CD4-positive, alpha-beta T cell treated with Interleukin-4 for 4 hours (primary cell): Measurements from ENCODE around the gene ZDHHC9.
"Not testable (repeated sequence)": the region's sequence is repeated elsewhere in the genome, so short reads cannot be mapped to it uniquely, and the experiment has no call there.

ENCODE experiments used
- DNase-seq: peaks from one replicate; pipeline ENCODE4 v3.0.0-alpha.2; 2020

ZDHHC9 gene

DNA sequence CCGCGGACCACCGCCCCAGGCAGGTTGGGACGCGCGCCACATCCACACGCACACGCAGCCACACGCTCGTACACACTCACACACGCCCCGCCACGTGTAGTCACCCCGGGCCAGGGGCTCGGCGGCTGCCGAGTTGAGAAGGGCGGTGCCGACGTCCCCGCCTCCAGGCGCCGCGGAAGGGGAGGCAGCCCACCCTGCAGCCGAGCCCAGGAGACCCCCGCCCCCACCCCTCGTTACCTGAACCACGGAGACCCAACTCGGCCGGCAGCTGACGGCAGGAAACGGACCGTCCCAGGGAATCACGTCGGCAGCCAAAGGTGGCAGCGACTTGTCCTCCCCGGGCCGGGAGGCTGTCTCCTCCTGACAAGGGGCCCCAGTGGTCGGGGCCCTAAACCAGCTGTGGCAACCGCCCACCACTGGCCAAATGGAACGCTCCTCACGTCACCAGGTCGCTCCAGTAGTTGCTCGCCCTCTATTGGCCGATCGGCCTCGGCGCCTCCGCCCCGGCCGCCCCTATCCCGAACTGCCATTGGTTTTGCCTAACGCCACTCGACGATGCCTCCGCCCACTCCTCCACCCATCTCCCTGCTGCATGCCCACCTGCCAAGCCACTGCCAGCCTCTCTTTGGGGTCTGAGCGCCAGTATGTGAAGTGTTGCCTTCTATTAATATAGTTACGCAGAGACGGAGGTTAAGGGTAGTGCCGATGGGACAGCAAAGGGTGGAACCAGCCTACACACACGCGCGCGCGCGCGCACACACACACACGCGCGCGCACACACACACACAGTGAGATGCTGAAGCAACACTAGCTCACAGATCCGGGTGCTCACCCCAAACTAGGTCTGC lies at the start of gene ZDHHC9:
ZDHHC9 (minus strand) TSS at position 428 of the 848 bp plus-strand sequence. CDS start 1,941 bp downstream, outside the sequence.
- DNase-seq = peak; percentile 84

DNA sequence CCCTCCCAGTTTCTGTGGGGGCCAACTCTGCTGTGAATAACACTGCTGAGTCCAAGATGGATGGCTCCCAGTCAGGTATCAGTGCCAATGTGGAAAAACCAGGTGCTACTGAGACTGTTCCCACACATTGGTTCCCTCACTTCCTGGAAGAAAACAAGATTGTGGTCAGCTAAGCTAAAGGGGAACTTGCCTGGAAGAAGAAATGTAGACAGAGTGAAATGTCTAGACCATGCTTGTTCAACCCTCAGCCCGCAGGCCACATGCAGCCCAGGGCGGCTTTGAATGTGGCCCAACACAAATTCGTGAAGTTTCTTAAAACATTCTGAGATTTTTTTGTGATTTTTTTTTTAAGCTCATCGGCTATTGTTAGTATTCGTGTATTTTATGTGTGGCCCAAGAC lies 33.7 kb upstream of the ZDHHC9 start:
- no peak for DNase-seq

DNA sequence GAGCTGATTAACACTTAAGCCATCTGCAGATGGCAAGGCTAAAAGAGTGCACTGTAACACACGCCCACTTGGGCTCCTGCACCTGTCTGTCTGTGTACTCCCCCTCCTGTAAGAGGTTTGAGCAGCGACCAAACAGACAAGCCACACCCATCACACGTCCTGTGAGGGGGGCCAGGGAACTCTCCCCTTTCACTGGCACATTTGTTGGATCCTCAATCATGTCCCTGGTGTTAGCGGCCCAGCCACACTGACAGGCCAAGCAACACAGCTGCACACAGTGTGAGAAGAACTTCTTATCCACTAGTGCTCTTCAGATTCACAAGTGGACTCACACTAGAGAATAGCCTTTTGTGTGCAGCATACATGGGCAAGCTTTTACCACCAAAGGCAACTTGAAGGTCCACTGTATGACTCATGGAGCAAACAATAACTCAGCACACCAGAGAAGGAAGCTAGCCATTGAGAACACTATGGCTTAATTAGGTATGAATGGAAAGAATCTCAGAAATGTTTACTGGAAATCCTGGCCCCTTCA lies 33.2 kb upstream of the ZDHHC9 start:
- DNase-seq = no peak

DNA sequence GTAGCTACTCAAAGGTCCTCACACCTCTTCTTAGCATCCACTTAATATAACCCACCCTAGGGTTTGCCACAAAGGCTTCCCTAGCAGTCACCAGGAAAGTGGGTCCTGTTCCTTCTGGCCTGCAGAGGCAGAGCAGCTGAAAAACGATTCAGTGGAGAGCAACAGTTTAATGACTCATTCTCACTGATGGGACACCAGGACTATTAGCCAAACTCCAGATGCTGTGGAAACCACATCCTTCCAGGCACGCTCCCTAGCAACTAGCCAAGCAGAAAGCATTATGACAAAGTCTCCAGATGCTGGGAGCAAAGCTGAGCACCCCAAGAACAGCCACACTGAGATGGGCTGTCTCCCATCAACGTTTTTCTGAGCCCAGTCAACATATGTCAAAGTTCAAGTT lies 32.0 kb upstream of the ZDHHC9 start:
- DNase-seq = no peak

DNA sequence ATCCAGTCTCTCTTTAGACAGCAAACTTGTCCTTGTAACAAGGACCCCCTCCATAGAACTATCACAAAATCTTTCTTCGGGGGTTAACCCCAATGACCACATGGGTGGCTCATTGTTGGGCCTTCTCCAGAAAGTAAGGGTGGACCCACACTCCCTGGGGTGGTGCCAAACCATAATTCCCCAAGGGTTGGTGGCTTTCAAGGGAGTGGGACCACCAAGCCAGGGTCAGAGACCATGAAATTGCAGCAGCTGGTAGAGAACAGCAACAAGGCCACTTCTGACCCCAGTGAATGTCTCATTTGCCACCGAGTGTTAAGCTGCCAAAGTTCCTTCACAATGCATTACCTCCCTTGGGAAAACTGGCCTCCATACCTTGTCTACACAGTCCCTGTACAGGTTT lies 28.8 kb upstream of the ZDHHC9 start:
- no peak for DNase-seq

DNA sequence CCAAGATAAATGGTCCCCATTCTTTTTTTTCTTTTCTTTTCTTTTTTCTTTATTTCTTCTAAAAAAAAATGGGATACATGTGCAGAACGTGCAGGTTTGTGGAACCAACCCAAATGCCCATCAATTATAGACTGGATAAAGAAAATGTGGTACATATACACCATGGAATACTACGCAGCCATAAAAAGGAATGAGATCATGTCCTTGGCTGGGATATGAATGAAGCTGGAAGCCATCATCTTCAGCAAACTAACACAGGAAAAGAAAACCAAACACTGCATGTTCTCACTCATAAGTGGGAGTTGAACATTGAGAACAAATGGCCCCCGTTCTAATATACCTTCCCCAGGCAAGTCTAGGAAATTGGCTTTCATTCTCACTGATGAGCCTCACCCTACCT lies 22.6 kb upstream of the ZDHHC9 start:
- DNase-seq = not testable (repeated sequence)

DNA sequence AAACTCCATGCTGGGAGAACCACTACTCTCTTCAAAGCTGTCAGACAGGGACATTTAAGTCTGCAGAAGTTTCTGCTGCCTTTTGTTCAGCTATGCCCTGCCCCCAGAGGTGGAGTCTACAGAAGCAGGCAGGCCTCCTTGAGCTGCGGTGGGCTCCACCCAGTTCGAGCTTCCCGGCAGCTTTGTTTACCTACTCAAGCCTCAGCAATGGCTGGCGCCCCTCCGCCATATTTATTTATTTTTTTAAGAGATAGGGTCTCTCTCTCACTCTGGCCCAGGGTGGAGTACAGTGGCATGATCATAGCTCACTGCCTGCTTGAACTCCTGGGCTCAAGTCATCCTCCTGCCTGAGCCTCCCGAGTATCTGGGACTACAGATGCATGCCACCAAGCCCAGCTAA lies 15.4 kb upstream of the ZDHHC9 start:
- not testable (repeated sequence) for DNase-seq

DNA sequence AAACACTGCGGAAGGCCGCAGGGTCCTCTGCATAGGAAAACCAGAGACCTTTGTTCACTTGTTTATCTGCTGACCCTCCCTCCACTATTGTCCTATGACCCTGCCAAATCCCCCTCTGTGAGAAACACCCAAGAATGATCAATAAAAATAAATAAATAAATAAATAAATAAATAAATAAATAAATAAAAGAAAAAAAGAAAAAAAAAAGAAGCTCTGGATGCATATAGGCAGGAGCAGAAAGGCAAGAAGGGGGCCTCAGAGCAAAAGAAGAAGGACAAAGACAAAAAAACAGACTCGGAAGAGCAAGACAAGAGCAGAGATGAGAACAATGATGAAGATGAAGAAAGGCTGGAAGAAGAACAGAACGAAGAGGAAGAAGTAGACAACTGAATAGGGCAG lies 8.1 kb upstream of the ZDHHC9 start:
- not testable (repeated sequence) for DNase-seq

DNA sequence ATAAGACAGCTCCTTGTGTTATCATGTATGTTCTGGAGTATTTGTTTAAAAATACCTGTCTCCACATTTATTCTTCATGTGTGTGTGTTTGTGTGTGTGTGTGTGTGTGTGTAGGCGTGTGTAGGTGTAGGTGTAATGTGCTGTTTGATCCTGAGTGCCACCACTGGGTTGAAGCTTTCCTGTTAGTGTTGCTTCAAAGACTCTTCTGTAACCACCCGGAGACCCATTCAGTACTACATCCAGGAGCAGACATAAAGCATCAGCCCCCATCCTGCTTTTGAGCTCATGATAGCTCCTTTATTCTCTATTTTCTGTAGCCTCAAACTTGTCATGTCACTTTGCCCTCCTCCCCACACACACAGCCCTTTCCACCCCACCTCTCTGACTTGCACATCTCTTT lies 3.0 kb upstream of the ZDHHC9 start:
- no peak for DNase-seq

DNA sequence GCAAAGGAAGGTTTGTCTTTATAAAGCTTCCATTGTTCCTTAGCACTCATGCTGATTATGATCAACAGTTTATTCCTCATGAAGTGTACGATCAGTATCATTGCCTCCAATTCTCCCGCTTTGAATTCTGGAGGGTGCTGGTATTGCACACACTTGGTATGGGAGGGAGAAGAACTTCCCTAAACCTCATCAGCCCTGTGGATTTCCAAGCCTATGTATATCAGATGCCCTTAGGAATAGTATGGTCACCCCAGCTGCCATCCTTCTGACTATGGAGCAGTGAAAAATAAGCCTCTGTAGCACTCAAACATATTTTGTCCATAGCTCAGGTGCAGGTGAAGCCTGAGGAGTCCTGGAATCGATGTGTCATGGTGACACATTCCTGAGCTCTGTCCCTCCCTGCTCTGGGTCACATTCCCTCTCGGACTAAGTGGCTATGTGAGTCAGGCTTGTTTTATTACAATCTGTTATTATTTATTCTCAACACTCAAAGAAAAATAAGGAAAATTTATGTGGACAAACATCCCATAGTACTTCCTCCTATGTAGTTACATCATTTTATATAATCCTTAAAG lies 2.0 kb upstream of the ZDHHC9 start:
- DNase-seq = no peak

DNA sequence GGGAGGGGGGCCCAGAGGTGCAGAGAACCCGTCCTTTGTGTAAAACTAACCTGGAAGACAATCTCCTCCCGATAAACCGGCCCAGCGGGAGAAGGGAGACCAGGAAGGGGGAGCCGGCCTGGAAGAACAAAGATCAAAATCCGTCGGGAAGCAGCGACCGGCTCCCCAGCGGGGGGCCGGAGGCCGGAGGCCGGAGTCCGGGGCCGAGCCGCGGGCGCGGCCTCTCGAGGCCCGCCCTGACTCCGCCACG lies 552 bp downstream of the ZDHHC9 start:
- DNase-seq = no peak

DNA sequence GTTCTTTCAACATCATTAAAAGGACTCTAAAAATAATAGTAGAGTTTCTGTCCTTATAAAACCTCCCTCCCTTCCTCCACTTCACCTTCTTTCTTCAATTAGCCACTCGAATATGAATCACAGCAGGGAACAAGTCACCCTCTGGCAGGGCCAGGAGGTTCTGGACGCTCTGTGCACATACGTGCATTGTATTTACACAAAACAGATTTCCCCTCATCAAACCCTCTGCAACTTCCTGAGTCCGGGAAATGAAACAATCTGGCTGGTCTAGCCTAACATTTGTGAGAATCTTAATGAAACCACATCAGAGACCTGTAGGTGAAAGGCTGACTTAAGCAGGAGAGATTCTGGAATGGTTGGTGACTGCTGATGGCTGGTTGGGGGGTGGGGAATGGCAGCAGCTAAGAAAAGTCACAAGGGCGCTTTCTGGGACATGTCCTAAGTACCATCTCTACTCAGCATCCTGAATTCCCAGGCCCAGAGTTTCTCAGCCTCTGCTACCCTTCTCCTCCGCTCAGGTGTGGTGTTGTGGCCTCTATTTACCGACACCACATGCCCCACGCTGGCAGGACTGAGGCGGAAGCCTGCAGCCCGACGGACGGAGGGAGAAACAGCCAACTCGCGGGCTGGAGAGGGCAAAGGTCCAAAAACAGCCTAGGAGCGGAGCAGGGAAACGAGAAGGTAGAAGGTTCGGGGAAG lies 1.0 kb downstream of the ZDHHC9 start:
- DNase-seq = no peak

DNA sequence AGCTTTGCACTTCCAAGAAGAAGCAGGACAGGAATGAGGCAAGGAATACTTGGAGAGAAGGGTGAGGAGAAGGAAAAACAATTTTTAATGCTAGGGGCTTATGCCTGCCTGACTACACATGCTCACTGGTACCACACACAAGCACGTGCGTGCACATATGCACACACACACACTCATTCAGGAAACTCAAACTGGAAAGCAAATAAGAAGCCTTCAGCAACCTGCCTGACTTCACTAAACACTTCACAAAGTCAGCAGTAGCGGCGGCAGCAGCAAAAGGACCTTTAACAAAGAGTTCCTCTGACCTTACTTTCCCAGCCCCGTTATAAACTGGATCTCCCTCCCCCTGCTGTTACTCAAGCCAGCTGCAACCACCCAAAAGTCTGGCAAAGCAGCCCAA lies 3.3 kb downstream of the ZDHHC9 start:
- no peak for DNase-seq

DNA sequence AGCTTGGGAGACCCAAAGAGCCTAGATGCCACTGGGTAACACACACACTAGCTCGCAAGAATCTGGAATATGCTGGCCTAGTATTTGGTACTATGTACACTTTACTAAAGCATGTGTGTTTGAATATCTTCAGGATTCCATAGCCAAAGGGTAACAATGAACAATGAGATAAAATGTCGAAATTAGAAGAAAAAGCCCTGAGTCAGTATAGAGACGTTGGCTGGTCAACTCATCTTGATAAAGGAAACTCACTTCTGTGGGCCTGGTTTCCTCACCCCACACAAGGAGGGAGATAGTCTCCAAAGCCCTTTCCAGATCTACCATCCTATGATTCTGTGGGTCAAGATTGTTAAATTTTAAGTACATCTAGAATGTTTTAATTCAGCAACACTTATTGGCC lies 6.9 kb downstream of the ZDHHC9 start:
- no peak for DNase-seq

DNA sequence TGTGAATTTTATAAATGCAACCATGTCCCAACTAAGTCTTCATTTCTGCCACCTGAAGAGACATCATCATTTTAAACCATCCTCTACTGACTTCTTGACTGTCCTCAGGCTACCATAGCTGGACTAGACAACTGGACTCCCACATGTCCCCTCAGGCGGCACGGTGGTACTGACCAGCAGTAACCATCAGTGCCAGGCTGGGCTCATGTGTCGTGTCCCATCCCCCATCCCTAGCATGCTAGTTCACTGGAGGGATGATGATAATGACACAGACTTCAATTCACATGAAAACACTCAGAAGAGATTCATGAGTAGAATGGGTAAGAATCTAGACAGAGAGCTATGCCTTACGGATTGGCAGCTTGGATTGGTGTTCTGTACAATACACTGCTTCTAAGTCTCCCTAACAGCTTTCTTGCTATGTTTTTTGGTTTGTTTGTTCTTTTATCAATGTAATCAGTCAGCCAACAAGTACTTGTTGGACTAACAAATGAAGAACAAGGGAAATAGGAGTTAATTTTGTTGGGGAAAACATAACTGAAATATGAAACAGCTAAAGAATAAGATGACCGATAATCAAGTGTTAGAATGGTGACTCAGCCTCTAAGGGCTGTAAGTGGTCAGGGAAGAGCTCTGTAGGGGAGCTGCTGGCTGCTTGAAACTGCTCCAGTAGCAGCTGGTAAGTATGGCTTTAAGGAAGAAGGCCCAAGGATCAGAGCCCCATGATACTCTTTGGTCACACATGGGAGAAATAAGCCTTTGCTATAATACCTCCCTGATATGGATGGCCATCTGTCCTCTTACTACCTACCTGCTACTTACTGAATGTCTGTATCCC lies 10.3 kb downstream of the ZDHHC9 start:
- DNase-seq = no peak

DNA sequence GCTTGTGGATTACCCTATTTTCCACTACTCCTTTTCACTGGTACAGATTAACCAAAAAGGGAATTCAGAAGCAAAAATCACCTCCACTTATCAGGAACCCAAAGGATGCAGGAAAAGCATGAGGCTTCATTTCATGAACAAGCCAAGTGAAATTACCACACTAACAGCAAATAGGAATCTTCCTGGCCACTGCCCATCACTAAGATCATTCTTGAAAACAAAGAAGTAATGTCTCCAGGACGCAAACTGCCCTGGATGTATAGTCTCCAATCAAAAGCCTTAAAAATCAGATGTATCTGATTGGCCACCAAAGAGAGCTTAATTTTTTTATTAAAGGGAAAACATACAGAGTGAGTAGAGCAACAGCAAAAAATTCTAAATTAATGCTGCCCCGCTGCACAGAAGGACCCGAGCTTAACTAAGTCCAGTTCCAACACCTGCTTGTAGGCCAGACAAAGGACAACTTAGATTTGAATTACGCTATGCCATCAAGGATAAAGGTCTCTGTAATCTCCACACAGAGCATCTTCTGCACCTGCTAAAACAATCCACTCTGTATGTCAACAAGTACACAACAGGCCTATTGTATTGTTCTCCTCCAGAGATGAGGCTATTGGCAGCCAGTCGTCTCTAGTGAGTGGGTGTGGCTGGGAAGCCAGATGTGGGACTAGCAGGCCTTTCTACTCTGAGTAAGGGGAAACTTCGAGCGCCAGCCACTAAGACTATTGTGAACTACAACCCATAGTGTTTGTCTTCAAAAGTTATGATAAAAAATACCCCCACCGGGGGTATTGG lies 12.4 kb downstream of the ZDHHC9 start:
- no peak for DNase-seq

DNA sequence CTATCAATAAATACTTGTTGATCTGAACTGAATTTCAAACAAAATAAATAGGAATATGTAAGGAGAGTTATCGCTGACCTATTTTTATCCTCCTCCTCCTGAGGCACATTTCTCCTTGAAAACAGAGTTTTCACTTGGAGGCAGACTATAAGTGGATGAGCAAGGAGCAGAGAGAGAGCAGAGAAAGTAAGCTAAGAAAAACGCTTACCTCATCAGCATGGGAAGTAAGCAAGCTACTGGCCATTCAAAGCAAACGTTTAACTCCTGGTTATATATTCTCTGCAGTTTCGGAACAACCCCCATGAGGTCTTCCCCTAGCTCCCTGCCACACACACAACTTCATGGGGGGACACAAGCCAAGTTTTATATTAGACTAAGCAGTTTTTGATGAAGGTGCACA lies 13.2 kb downstream of the ZDHHC9 start:
- DNase-seq = no peak

DNA sequence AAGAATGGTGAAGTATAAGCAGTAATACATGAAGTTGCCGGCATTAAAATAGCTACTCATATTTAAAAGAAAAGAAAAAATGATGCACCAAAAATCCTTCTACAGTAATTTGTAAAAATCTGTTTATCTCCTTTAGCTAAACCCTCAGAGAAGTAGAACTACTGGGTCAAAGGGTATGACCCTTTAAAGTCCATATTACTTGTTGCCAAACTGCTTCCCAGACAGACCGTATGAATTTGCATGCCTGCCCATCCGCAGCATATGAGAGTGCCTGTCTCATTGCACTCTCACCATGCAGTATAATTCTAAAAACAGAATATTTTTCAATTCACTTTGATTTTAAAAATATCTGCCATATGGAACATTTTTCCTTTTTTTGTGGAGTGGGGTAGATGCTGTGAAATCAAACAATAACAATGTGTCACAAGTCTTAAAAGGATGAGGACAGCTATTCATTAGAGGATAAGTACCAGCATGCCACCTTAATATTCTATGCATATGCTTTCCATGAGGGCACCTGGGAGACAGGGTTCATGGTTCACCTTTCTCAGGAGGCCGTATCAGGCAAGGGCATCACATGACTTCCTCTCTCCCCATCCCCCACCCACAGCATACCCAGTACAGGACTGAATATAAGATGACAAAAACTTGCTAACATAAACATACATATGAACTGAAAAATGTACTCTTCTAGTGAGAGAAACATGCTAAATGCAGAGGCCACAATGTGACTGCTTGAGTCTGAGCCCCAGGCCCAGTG lies 17.8 kb downstream of the ZDHHC9 start:
- peak; percentile 2 for DNase-seq

DNA sequence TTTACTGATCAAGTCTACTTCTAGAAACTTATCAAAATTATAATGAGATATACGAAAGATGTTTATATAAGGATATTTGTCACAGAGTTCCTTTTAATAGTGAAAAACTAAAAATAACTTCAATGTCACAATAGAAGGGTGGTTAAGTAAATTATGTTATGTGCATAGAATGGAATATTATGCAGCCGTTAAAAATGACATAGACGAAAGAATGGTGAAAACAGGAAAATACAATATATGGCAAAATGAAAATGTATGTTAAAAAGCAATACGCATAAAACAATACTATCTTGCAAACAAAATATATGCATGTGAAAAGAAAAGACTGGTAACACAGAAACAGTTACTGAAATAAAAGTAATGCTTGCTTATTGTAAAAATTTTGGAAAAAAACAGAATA lies 19.1 kb downstream of the ZDHHC9 start:
- DNase-seq = no peak

DNA sequence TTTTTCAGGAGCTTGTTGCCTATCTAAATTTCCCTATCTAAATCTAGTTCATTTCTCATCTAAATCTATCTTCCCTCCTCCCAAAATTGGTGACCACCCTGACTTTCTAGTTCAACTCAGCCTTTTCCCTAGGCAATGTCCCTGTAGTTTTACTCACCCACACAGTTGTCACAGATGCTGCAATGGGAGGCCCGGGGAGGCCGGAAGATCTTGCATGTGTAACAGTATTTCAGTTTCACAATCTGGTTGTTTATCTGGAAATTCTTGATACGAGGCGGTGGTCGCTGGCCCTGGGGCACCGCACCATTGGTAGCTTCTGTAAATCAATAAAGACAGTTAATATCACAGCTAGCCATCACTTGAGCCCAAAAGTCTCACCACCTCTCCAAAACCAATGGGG lies 20.2 kb downstream of the ZDHHC9 start:
- DNase-seq = no peak

DNA sequence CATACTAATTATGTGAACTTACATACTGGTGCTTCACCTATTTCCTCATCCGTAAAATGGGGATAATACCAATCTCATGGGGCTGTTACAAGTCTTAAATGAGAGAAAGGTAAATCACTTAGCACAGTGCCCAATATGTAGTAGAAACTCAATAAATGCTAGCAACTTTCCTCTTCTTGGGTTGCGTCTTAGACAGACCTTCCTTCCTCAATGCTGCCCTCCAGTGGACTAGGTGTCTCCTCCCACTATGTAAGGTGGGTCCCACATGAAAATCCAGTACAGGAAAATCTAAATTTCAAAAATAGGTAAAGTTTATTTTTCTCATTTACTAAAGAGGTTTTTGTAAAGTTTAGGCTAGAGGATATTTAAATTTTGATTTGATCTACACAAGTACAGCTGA lies 20.6 kb downstream of the ZDHHC9 start:
- DNase-seq = peak; percentile 62

DNA sequence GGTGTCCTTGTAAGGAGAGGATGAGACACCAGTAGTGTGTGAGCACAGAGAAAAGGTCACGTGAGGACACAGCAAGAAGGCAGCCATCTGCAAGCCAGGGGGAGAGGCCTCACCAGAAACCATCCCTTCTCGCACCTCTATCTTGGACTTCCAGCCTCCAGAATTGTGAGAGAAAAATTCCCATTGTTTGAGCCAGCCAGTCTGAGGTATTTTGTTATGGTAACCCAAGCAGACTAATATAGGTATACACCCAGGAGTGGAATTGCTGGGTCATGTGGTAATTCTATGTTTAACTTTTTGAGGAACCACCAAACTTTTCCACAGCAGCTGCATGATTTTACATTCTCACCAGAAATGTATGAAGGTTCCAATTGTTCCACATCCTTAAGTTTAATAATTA lies 25.6 kb downstream of the ZDHHC9 start:
- no peak for DNase-seq
